Stimulated activated CD4-positive, alpha-beta T cell treated with anti-CD3 and anti-CD28 coated beads, Interleukin-15, amount 100 ng/mL, for 24 hours (primary cell): ENCODE results near the gene PAX7.

Experiments
- DNase-seq: peaks from one replicate; pipeline ENCODE4 v3.0.0-alpha.2; 2020

PAX7 gene

GRCh38 chr1:18642278-18643095 is 11.8 kb downstream of the PAX7 start:
- DNase-seq, result no peak

- peak; percentile 41 for DNase-seq
Measured at GRCh38 chr1:18643154-18644012, 12.7 kb downstream of the PAX7 start.

GRCh38 chr1:18644013-18644399 is 13.4 kb downstream of the PAX7 start:
- DNase-seq, result no peak

GRCh38 chr1:18644446-18644845 is 13.8 kb downstream of the PAX7 start:
- no peak for DNase-seq

- peak; percentile 32 for DNase-seq
Measured at GRCh38 chr1:18644973-18645746, 14.5 kb downstream of the PAX7 start.

GRCh38 chr1:18645747-18646090 is 15.1 kb downstream of the PAX7 start:
- DNase-seq, result no peak

- DNase-seq, result no peak
Measured at GRCh38 chr1:18646091-18646785, 15.6 kb downstream of the PAX7 start.

GRCh38 chr1:18646786-18647410 is 16.3 kb downstream of the PAX7 start:
- no peak for DNase-seq

- no peak for DNase-seq
Measured at GRCh38 chr1:18647681-18648214, 17.1 kb downstream of the PAX7 start.

- DNase-seq, result no peak
Measured at GRCh38 chr1:18649693-18650370, 19.2 kb downstream of the PAX7 start.

GRCh38 chr1:18651713-18652112 is 21.1 kb downstream of the PAX7 start:
- DNase-seq, result no peak

- no peak for DNase-seq
Measured at GRCh38 chr1:18652791-18653190, 22.1 kb downstream of the PAX7 start.

- no peak for DNase-seq
Measured at GRCh38 chr1:18653367-18653766, 22.7 kb downstream of the PAX7 start.

- no peak for DNase-seq
Measured at GRCh38 chr1:18653916-18654315, 23.3 kb downstream of the PAX7 start.

- DNase-seq, result no peak
Measured at GRCh38 chr1:18654599-18654998, 24.0 kb downstream of the PAX7 start.

GRCh38 chr1:18657506-18658201 is 27.0 kb downstream of the PAX7 start:
- no peak for DNase-seq

- no peak for DNase-seq
Measured at GRCh38 chr1:18658831-18659230, 28.2 kb downstream of the PAX7 start.

GRCh38 chr1:18661404-18662285 is 31.0 kb downstream of the PAX7 start:
- DNase-seq, result no peak

GRCh38 chr1:18662286-18662639 is 31.6 kb downstream of the PAX7 start:
- no peak for DNase-seq
